IMR-90 (cell line): Measurements from ENCODE around the gene HSPB1. TPM values are rescaled to one million over a fixed set of nuclear protein-coding genes. Genes with fewer than 3 reads are reported as not detected.

Source experiments
- ATAC-seq: fragments of 200-7000 bp; cut with Tn5 transposase; 2 replicates; pipeline ENCODE4 v1.9.1; 2020; ENCODE audit warnings: low read depth, mild to moderate bottlenecking, moderate library complexity
- BruUV-seq: library from RNA; stranded (reverse); fragments of 400-500 nt; replicated peaks from 2 replicates; lab custom pipeline; 2021; lab: Mats Ljungman, UMichigan
- CTCF ChIA-PET: fragments of 300-600 bp; formaldehyde crosslinking; extraction: SDS; loops from one replicate; lab custom pipeline; 2021; ENCODE audit warnings: antibody characterized with exemption; lab: Yijun Ruan, JAX
- POLR2A ChIA-PET: fragments of 300-600 bp; sonication (Branson Sonifier 250); formaldehyde crosslinking; loops from one replicate; lab custom pipeline; 2022; ENCODE audit warnings: antibody characterized with exemption; ENCODE audit not compliant: unreplicated experiment; lab: Charles Lee
- DNase-seq: peaks from one replicate; pipeline ENCODE4 v3.0.0; 2013
- H2AFZ ChIP-seq: replicated peaks from 2 replicates; pipeline ENCODE3; 2013; ENCODE audit warnings: low read length, mild to moderate bottlenecking; ENCODE audit not compliant: poor library complexity
- H2AK5ac ChIP-seq: 2 replicates; pipeline ENCODE4 v1.6.1; 2013; ENCODE audit warnings: low read depth, low read length, inconsistent platforms
- H2AK9ac ChIP-seq: replicated peaks from 2 replicates; pipeline ENCODE3; 2013; ENCODE audit warnings: mild to moderate bottlenecking, low read depth, low read length, moderate library complexity; ENCODE audit not compliant: poor library complexity
- H2BK120ac ChIP-seq: 2 replicates; pipeline ENCODE4 v1.6.1; 2013; ENCODE audit warnings: low read depth, low read length, inconsistent platforms
- H2BK15ac ChIP-seq: 3 replicates; pipeline ENCODE4 v1.6.1; 2013; ENCODE audit warnings: low read depth, low read length, inconsistent platforms
- H2BK20ac ChIP-seq: 2 replicates; pipeline ENCODE4 v1.6.1; 2013; ENCODE audit warnings: low read depth, mild to moderate bottlenecking, inconsistent platforms, low read length, moderate library complexity
- H2BK5ac ChIP-seq: 2 replicates; pipeline ENCODE4 v1.6.1; 2013; ENCODE audit warnings: mild to moderate bottlenecking, low read depth, low read length, inconsistent platforms; ENCODE audit not compliant: poor library complexity, severe bottlenecking
- H3K14ac ChIP-seq: replicated peaks from 2 replicates; pipeline ENCODE4 v1.6.1; 2013; ENCODE audit warnings: low read depth, low read length, inconsistent platforms
- H3K18ac ChIP-seq: 2 replicates; pipeline ENCODE4 v1.6.1; 2013; ENCODE audit warnings: low read depth, low read length, control low read depth
- H3K23ac ChIP-seq: 2 replicates; pipeline ENCODE4 v1.6.1; 2013; ENCODE audit warnings: low read depth, low read length, inconsistent platforms
- H3K27ac ChIP-seq: 2 replicates; pipeline ENCODE4 v1.5.1; 2013; ENCODE audit warnings: mild to moderate bottlenecking, control low read depth, low read length; ENCODE audit not compliant: insufficient read depth
- H3K27me3 ChIP-seq: 2 replicates; pipeline ENCODE4 v1.6.1; 2013; ENCODE audit warnings: low read length; ENCODE audit not compliant: control insufficient read depth, insufficient read depth
- H3K36me3 ChIP-seq: 2 replicates; pipeline ENCODE4 v1.6.1; 2013; ENCODE audit warnings: low read length, mixed read lengths; ENCODE audit not compliant: control insufficient read depth, insufficient read depth
- H3K4ac ChIP-seq: 2 replicates; pipeline ENCODE4 v1.6.1; 2013; ENCODE audit warnings: low read depth, low read length, inconsistent platforms
- H3K4me1 ChIP-seq: 2 replicates; pipeline ENCODE4 v1.6.1; 2013; ENCODE audit warnings: low read length, mixed read lengths; ENCODE audit not compliant: control insufficient read depth, insufficient read depth
- H3K4me2 ChIP-seq: 2 replicates; pipeline ENCODE4 v1.6.1; 2013; ENCODE audit warnings: low read depth, mild to moderate bottlenecking, control low read depth, low read length, moderate library complexity
- H3K4me3 ChIP-seq: 2 replicates; pipeline ENCODE4 v1.5.1; 2013; ENCODE audit warnings: low read depth, mild to moderate bottlenecking, control low read depth, low read length, moderate library complexity; ENCODE audit not compliant: insufficient read depth
- H3K56ac ChIP-seq: 2 replicates; pipeline ENCODE4 v1.6.1; 2013; ENCODE audit warnings: low read length, inconsistent platforms; ENCODE audit not compliant: insufficient read depth; ENCODE audit errors: extremely low read depth
- H3K79me1 ChIP-seq, 2 experiments: 2 replicates each; pipeline ENCODE4 v1.6.1; 2013; ENCODE audit warnings: low read length in 2 of 2, inconsistent platforms in 1 of 2, low read depth in 1 of 2
- H3K9ac ChIP-seq: 2 replicates; pipeline ENCODE4 v1.6.1; 2013; ENCODE audit warnings: low read depth, low read length, control low read depth
- H3K9me1 ChIP-seq: 2 replicates; pipeline ENCODE4 v1.6.1; 2013; ENCODE audit warnings: low read length, inconsistent platforms; ENCODE audit not compliant: insufficient read depth
- H3K9me3 ChIP-seq: 2 replicates; pipeline ENCODE4 v1.6.1; 2013; ENCODE audit warnings: low read length; ENCODE audit not compliant: control insufficient read depth, insufficient read depth
- H4K20me1 ChIP-seq: 2 replicates; pipeline ENCODE4 v1.6.1; 2013; ENCODE audit warnings: low read length, inconsistent platforms; ENCODE audit not compliant: insufficient read depth
- H4K5ac ChIP-seq: 2 replicates; pipeline ENCODE4 v1.6.1; 2013; ENCODE audit warnings: mild to moderate bottlenecking, low read depth, low read length, control low read depth
- H4K8ac ChIP-seq, 2 experiments: 2 replicates each; pipeline ENCODE4 v1.6.1; 2013; ENCODE audit warnings: low read depth in 2 of 2, low read length in 2 of 2, control low read depth in 1 of 2, inconsistent platforms in 1 of 2
- H4K91ac ChIP-seq: 2 replicates; pipeline ENCODE4 v1.6.1; 2013; ENCODE audit warnings: low read depth, low read length, inconsistent platforms; ENCODE audit not compliant: insufficient read depth
- BHLHE40 ChIP-seq: fragments of 150-350 bp; IDR thresholded peaks from 2 replicates; pipeline ENCODE4 v1.6.1; 2016; ENCODE audit warnings: mild to moderate bottlenecking, low read depth, low read length
- CEBPB ChIP-seq: IDR thresholded peaks from 2 replicates; pipeline ENCODE4 v1.6.1; 2012; ENCODE audit warnings: low read depth, low read length, improper control_type of control experiment
- CHD1 ChIP-seq: IDR thresholded peaks from 2 replicates; pipeline ENCODE4 v1.6.1; 2012; ENCODE audit warnings: low read depth, low read length, improper control_type of control experiment
- FOS ChIP-seq: fragments of 150-350 bp; IDR thresholded peaks from 2 replicates; pipeline ENCODE4 v1.6.1; 2016; ENCODE audit warnings: low read depth, low read length
- MAFK ChIP-seq: IDR thresholded peaks from 2 replicates; pipeline ENCODE4 v1.6.1; 2012; ENCODE audit warnings: low read depth, low read length, improper control_type of control experiment
- MAZ ChIP-seq: IDR thresholded peaks from 2 replicates; pipeline ENCODE4 v1.6.1; 2012; ENCODE audit warnings: low read depth, mild to moderate bottlenecking, low read length, improper control_type of control experiment, moderate library complexity, borderline replicate concordance
- MXI1 ChIP-seq: IDR thresholded peaks from 2 replicates; pipeline ENCODE4 v1.6.1; 2012; ENCODE audit warnings: low read depth, mild to moderate bottlenecking, low read length, moderate library complexity, borderline replicate concordance
- NFE2L2 ChIP-seq: fragments of 150-350 bp; IDR thresholded peaks from 2 replicates; pipeline ENCODE4 v1.6.1; 2016; ENCODE audit warnings: low read depth, mild to moderate bottlenecking, low read length
- POLR2A ChIP-seq: IDR thresholded peaks from 2 replicates; pipeline ENCODE4 v1.6.1; 2012; ENCODE audit warnings: mild to moderate bottlenecking, low read depth, low read length
- RAD21 ChIP-seq: IDR thresholded peaks from 2 replicates; pipeline ENCODE4 v1.6.1; 2012; ENCODE audit warnings: low read length, improper control_type of control experiment
- RCOR1 ChIP-seq: IDR thresholded peaks from 2 replicates; pipeline ENCODE4 v1.6.1; 2012; ENCODE audit warnings: mild to moderate bottlenecking, low read length, improper control_type of control experiment; ENCODE audit not compliant: insufficient replicate concordance
- RFX5 ChIP-seq: IDR thresholded peaks from 2 replicates; pipeline ENCODE4 v1.8.0; 2012; ENCODE audit warnings: low read depth, mild to moderate bottlenecking, low read length, moderate library complexity
- SMC3 ChIP-seq: fragments of 150-350 bp; IDR thresholded peaks from 2 replicates; pipeline ENCODE4 v1.6.1; 2016; ENCODE audit warnings: low read depth, mild to moderate bottlenecking, antibody characterized with exemption, low read length, moderate library complexity
- WGBS, 2 experiments: methylation state at CpG; one replicate each; pipeline versions ENCODE4 v1.1.5 to v1.1.7; 2013; ENCODE audit warnings: missing lambda C conversion rate in 2 of 2; ENCODE audit not compliant: insufficient read length in 1 of 2; ENCODE audit errors: extremely low coverage in 2 of 2; 5-methylcytosine and 5-hydroxymethylcytosine counted together
- dilution Hi-C: fragments of 300-500 bp; cut with HindIII; formaldehyde crosslinking; loops from one replicate; pipeline ENCODE4 v1.14.3; 2018; ENCODE audit warnings: low sequenced_read_pairs; ENCODE audit not compliant: unreplicated experiment
- in situ Hi-C: fragments of 300-500 bp; cut with MboI; formaldehyde crosslinking; loops from 3 replicates; pipeline ENCODE4 v1.14.3; 2019; ENCODE audit warnings: low sequenced_read_pairs, inconsistent platforms, mixed read lengths
- intact Hi-C: fragments of 100-400 bp; cut with micrococcal nuclease; formaldehyde crosslinking; loops from 2 replicates; pipeline ENCODE4 v1.10.0; 2022
- polyA plus RNA-seq, 3 experiments: library from polyadenylated mRNA; depleted of rRNA; stranded (reverse); fragments of >200 nt; gene quantifications; 2 replicates each; pipeline ENCODE4 v1.2.3, GENCODE V29; 2012; ENCODE audit warnings: low replicate concordance in 1 of 3
- total RNA-seq: library from RNA; depleted of rRNA; stranded (reverse); fragments of >200 nt; gene quantifications from 2 replicates; pipeline ENCODE4 v1.2.3, GENCODE V29; 2012
- TF ChIP-seq, protein P1 (sequence below): conservative IDR thresholded peaks from 2 replicates; pipeline ENCODE4 v1.5.1; 2012; ENCODE audit warnings: mild to moderate bottlenecking, low read depth, low read length, improper control_type of control experiment
- TF ChIP-seq, protein P2 (sequence below): fragments of 150-350 bp; IDR thresholded peaks from 2 replicates; pipeline ENCODE4 v1.6.1; 2016; ENCODE audit warnings: low read depth, mild to moderate bottlenecking, low read length, moderate library complexity, borderline replicate concordance
- TF ChIP-seq, protein P3 (sequence below): fragments of 150-350 bp; IDR thresholded peaks from 2 replicates; pipeline ENCODE4 v1.6.1; 2017; ENCODE audit warnings: mild to moderate bottlenecking, antibody characterized with exemption, low read length, low read depth

Gene HSPB1
- total and polyA plus RNA-seq, 2 of the 4 experiments (the other 2 are of a cell fraction): 33.2 to 1,363 TPM

DNA sequence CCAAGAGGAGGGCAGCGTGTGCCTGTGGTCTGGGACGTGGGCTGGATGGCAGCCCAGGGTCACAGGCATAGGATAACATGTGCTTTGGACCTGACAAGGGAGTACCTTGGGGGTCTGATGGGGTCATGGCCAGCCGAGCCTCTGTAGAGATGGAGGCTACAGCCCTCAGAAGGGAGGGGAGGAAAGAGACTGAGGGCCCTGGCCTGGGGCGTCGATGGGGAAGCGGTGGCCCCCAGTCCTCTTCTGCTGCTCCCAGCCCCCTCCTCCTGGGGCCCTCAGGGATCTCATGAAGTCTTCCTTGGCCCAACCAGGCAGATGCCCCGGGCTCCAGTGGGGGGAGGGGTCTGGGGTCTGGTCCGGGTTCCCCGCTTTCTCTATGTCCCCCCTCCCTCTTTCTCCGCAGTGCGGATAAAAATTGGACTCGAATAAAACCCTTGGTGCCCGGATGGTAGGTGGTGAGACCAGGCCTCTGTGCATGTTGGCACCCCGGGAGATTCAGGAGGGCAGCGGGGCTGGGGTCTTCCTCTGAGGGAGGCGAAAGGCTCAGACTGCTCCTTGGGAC lies 15.6 kb upstream of the HSPB1 start:
- no peak overlapping the region for H3K18ac ChIP-seq
- H2BK15ac ChIP-seq: no peak overlapping the region
- H2BK20ac ChIP-seq: no peak overlapping the region
- POLR2A ChIA-PET: interaction anchor here (0.6 to 0.7 kb wide), 2 partner anchors 13 to 19 kb away, joined by 3 read pairs; no protein-coding TSS in a partner anchor
- no peaks in the 10 kb centered on the region for H3K9me3 ChIP-seq
- peaks cover 5% of the 10 kb centered on the region; the same call in 1 of the 2 replicates for H3K36me3 ChIP-seq
- H2AK9ac ChIP-seq: peak overlapping the region; percentile 42
- intact Hi-C loops (no loop called here), dilution Hi-C loops (no loop called here), in situ Hi-C loops (no loop called here)
- no peak overlapping the region for H3K9ac ChIP-seq
- peaks cover 8% of the 10 kb centered on the region for H3K4me1 ChIP-seq
- no peak overlapping the region for H2BK5ac ChIP-seq
- H3K27me3 ChIP-seq: peaks cover 7% of the 10 kb centered on the region
- H2AK5ac ChIP-seq: no peak overlapping the region
- no peak for DNase-seq
- H3K4me3 ChIP-seq: no peak overlapping the region
- 0 out of 2 replicates have a peak overlapping the region, but pooled peaks have one; percentile 32 for H4K91ac ChIP-seq
- CTCF ChIA-PET: no interaction called here
- H4K5ac ChIP-seq: no peak overlapping the region
- H3K14ac ChIP-seq: no peak overlapping the region
- no peak overlapping the region for H4K8ac ChIP-seq
- H3K27ac ChIP-seq: no peak overlapping the region
- H3K56ac ChIP-seq: no peak overlapping the region
- no peak overlapping the region for H2AFZ ChIP-seq
- peaks cover 9% of the 10 kb centered on the region; the same call in 1 of the 2 replicates for H3K9me1 ChIP-seq
- 0 out of 4 replicates have a peak, but pooled peaks cover 0 to under 1% of the 10 kb centered on the region in 2 experiments for H3K79me1 ChIP-seq
- H3K4ac ChIP-seq: no peak overlapping the region
- no peak overlapping the region for H3K4me2 ChIP-seq
- no peak overlapping the region for H2BK120ac ChIP-seq
- WGBS, 2 experiments: 100% methylated on average over 1 of the region's 16 CpGs; no CpG with 5 or more reads in 1 of the 2 experiments
- no TSS peak for BruUV-seq
- TF ChIP-seq POLR2A (no peak), CHD1 (no peak), CEBPB (no peak), MAZ (no peak), FOS (no peak), RFX5 (no peak), RAD21 (no peak), RCOR1 (no peak), MAFK (no peak), BHLHE40 (no peak), NFE2L2 (no peak), SMC3 (no peak), MXI1 (no peak)
- TF ChIP-seq, protein P1, sequence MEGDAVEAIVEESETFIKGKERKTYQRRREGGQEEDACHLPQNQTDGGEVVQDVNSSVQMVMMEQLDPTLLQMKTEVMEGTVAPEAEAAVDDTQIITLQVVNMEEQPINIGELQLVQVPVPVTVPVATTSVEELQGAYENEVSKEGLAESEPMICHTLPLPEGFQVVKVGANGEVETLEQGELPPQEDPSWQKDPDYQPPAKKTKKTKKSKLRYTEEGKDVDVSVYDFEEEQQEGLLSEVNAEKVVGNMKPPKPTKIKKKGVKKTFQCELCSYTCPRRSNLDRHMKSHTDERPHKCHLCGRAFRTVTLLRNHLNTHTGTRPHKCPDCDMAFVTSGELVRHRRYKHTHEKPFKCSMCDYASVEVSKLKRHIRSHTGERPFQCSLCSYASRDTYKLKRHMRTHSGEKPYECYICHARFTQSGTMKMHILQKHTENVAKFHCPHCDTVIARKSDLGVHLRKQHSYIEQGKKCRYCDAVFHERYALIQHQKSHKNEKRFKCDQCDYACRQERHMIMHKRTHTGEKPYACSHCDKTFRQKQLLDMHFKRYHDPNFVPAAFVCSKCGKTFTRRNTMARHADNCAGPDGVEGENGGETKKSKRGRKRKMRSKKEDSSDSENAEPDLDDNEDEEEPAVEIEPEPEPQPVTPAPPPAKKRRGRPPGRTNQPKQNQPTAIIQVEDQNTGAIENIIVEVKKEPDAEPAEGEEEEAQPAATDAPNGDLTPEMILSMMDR: no peak
- TF ChIP-seq, protein P2, sequence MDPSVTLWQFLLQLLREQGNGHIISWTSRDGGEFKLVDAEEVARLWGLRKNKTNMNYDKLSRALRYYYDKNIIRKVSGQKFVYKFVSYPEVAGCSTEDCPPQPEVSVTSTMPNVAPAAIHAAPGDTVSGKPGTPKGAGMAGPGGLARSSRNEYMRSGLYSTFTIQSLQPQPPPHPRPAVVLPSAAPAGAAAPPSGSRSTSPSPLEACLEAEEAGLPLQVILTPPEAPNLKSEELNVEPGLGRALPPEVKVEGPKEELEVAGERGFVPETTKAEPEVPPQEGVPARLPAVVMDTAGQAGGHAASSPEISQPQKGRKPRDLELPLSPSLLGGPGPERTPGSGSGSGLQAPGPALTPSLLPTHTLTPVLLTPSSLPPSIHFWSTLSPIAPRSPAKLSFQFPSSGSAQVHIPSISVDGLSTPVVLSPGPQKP: no peak
- TF ChIP-seq, protein P3, sequence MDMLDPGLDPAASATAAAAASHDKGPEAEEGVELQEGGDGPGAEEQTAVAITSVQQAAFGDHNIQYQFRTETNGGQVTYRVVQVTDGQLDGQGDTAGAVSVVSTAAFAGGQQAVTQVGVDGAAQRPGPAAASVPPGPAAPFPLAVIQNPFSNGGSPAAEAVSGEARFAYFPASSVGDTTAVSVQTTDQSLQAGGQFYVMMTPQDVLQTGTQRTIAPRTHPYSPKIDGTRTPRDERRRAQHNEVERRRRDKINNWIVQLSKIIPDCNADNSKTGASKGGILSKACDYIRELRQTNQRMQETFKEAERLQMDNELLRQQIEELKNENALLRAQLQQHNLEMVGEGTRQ: no peak
- no peak overlapping the region for H3K23ac ChIP-seq
- H4K20me1 ChIP-seq: no peaks in the 10 kb centered on the region
- ATAC-seq: no peak
